ENCODE results near the gene METTL13.
"Not testable (repeated sequence)": the region's sequence is repeated elsewhere in the genome, so short reads cannot be mapped to it uniquely, and the experiment has no call there.

METTL13 gene

GRCh38 chr1:171772312-171772711 lies 9.1 kb upstream of the METTL13 start:
- DNase-seq = no peak

- DNase-seq = peak; percentile 29
Measured at GRCh38 chr1:171780583-171781175, 781 bp upstream of the METTL13 start.

GRCh38 chr1:171783816-171784530 lies 2.5 kb downstream of the METTL13 start:
- no peak for DNase-seq

- no peak for DNase-seq
Measured at GRCh38 chr1:171784784-171785183, 3.3 kb downstream of the METTL13 start.

GRCh38 chr1:171785766-171786165 lies 4.3 kb downstream of the METTL13 start:
- no peak for DNase-seq

GRCh38 chr1:171786534-171786933 lies 5.1 kb downstream of the METTL13 start:
- DNase-seq = no peak

- DNase-seq = no peak
Measured at GRCh38 chr1:171787686-171788480, 6.4 kb downstream of the METTL13 start.

- no peak for DNase-seq
Measured at GRCh38 chr1:171788696-171789095, 7.2 kb downstream of the METTL13 start.

GRCh38 chr1:171790318-171790717 lies 8.9 kb downstream of the METTL13 start:
- no peak for DNase-seq

GRCh38 chr1:171792656-171793369 lies 11.4 kb downstream of the METTL13 start:
- DNase-seq = no peak

- DNase-seq = no peak
Measured at GRCh38 chr1:171793636-171794035, 12.2 kb downstream of the METTL13 start.

- DNase-seq = no peak
Measured at GRCh38 chr1:171794085-171794484, 12.6 kb downstream of the METTL13 start.

- DNase-seq = no peak
Measured at GRCh38 chr1:171796592-171796991, 15.1 kb downstream of the METTL13 start.

- DNase-seq = no peak
Measured at GRCh38 chr1:171798311-171798710, 16.9 kb downstream of the METTL13 start.

- DNase-seq = no peak
Measured at GRCh38 chr1:171798765-171799164, 17.3 kb downstream of the METTL13 start.

- no peak for DNase-seq
Measured at GRCh38 chr1:171799166-171799565, 17.7 kb downstream of the METTL13 start.

- DNase-seq = not testable (repeated sequence)
Measured at GRCh38 chr1:171799698-171800097, 18.2 kb downstream of the METTL13 start.

GRCh38 chr1:171800342-171800741 lies 18.9 kb downstream of the METTL13 start:
- DNase-seq = no peak

GRCh38 chr1:171800851-171801250 lies 19.4 kb downstream of the METTL13 start:
- DNase-seq = no peak

- DNase-seq = peak; percentile 42
Measured at GRCh38 chr1:171801487-171801891, 20.0 kb downstream of the METTL13 start.

GRCh38 chr1:171802207-171802606 lies 20.7 kb downstream of the METTL13 start:
- DNase-seq = no peak

GRCh38 chr1:171803045-171803444 lies 21.6 kb downstream of the METTL13 start:
- no peak for DNase-seq

- DNase-seq = no peak
Measured at GRCh38 chr1:171803461-171804022, 22.1 kb downstream of the METTL13 start.
